ENCODE results near the gene NCEH1.

NCEH1 gene

GRCh38 chr3:172647080-172647479, 63.8 kb downstream of the NCEH1 start:
- H3K36me3 ChIP-seq (replicated peaks) = no peaks in the 10 kb centered on the region
- H3K27ac ChIP-seq = no peak overlapping the region
- in situ Hi-C loops (cut with HindIII; ENCODE audit: low pct_ligation_motif_present, low sequenced_read_pairs) = no loop called here
- H3K27me3 ChIP-seq (replicated peaks) = no peaks in the 10 kb centered on the region
- H3K4me3 ChIP-seq (ENCODE audit: low read depth, low read length) = no peak overlapping the region
- no peak for TF ChIP-seq CTCF (IDR thresholded peaks at IDR 0.05; ENCODE audit: low read depth, low read length, missing control alignments)
- DNase-seq = no peak

GRCh38 chr3:172646439-172647015, 64.3 kb downstream of the NCEH1 start:
- in situ Hi-C loops (cut with HindIII; ENCODE audit: low pct_ligation_motif_present, low sequenced_read_pairs) = no loop called here
- DNase-seq = peak; percentile 76
- Histone ChIP-seq H3K4me3 (ENCODE audit: low read depth, low read length) (no peak overlapping the region), H3K27ac (no peak overlapping the region), H3K36me3 (replicated peaks) (no peaks in the 10 kb centered on the region), H3K27me3 (replicated peaks) (no peaks in the 10 kb centered on the region)
- no peak for TF ChIP-seq CTCF (IDR thresholded peaks at IDR 0.05; ENCODE audit: low read depth, low read length, missing control alignments)

GRCh38 chr3:172644258-172644657, 66.6 kb downstream of the NCEH1 start:
- in situ Hi-C loops (cut with HindIII; ENCODE audit: low pct_ligation_motif_present, low sequenced_read_pairs) = no loop called here
- Histone ChIP-seq H3K4me3 (ENCODE audit: low read depth, low read length) (no peak overlapping the region), H3K27ac (no peak overlapping the region), H3K27me3 (replicated peaks) (no peaks in the 10 kb centered on the region), H3K36me3 (replicated peaks) (no peaks in the 10 kb centered on the region)
- no peak for TF ChIP-seq CTCF (IDR thresholded peaks at IDR 0.05; ENCODE audit: low read depth, low read length, missing control alignments)
- no peak for DNase-seq

GRCh38 chr3:172643506-172644179, 67.2 kb downstream of the NCEH1 start:
- Histone ChIP-seq H3K27ac (no peak overlapping the region), H3K36me3 (replicated peaks) (peaks cover 2% of the 10 kb centered on the region), H3K27me3 (replicated peaks) (no peaks in the 10 kb centered on the region), H3K4me3 (ENCODE audit: low read depth, low read length) (no peak overlapping the region)
- TF ChIP-seq CTCF (IDR thresholded peaks at IDR 0.05; ENCODE audit: low read depth, low read length, missing control alignments) = no peak
- no peak for DNase-seq
- in situ Hi-C loops (cut with HindIII; ENCODE audit: low pct_ligation_motif_present, low sequenced_read_pairs) = no loop called here

GRCh38 chr3:172641291-172641690, 69.6 kb downstream of the NCEH1 start:
- no peak for TF ChIP-seq CTCF (IDR thresholded peaks at IDR 0.05; ENCODE audit: low read depth, low read length, missing control alignments)
- H3K27ac ChIP-seq = no peak overlapping the region
- H3K4me3 ChIP-seq (ENCODE audit: low read depth, low read length) = no peak overlapping the region
- no peaks in the 10 kb centered on the region for H3K27me3 ChIP-seq (replicated peaks)
- H3K36me3 ChIP-seq (replicated peaks) = peaks cover 2% of the 10 kb centered on the region
- in situ Hi-C loops (cut with HindIII; ENCODE audit: low pct_ligation_motif_present, low sequenced_read_pairs) = no loop called here
- no peak for DNase-seq

- in situ Hi-C loops (cut with HindIII; ENCODE audit: low pct_ligation_motif_present, low sequenced_read_pairs) = no loop called here
- DNase-seq = no peak
- Histone ChIP-seq H3K4me3 (ENCODE audit: low read depth, low read length) (no peak overlapping the region), H3K36me3 (replicated peaks) (peaks cover 2% of the 10 kb centered on the region), H3K27ac (no peak overlapping the region), H3K27me3 (replicated peaks) (no peaks in the 10 kb centered on the region)
- no peak for TF ChIP-seq CTCF (IDR thresholded peaks at IDR 0.05; ENCODE audit: low read depth, low read length, missing control alignments)
These were observed 70.1 kb downstream of the NCEH1 start for GRCh38 chr3:172640751-172641150.

Measured in brain microvascular endothelial cell (primary cell).